Measurements from ENCODE around the gene TFDP1.

The TFDP1 gene

GRCh38 chr13:113555141-113555540, 29.4 kb upstream of the TFDP1 start:
- TF ChIP-seq CTCF (IDR thresholded peaks at IDR 0.05; ENCODE audit: control insufficient read depth, extremely low read depth, insufficient read depth), result no peak
- DNase-seq (ENCODE audit: low read depth), result no peak
- H3K4me3 ChIP-seq (ENCODE audit: low read depth, low read length), result no peak overlapping the region

GRCh38 chr13:113557013-113557412, 27.5 kb upstream of the TFDP1 start:
- no peak for TF ChIP-seq CTCF (IDR thresholded peaks at IDR 0.05; ENCODE audit: control insufficient read depth, extremely low read depth, insufficient read depth)
- DNase-seq (ENCODE audit: low read depth), result no peak
- no peak overlapping the region for H3K4me3 ChIP-seq (ENCODE audit: low read depth, low read length)

DNA sequence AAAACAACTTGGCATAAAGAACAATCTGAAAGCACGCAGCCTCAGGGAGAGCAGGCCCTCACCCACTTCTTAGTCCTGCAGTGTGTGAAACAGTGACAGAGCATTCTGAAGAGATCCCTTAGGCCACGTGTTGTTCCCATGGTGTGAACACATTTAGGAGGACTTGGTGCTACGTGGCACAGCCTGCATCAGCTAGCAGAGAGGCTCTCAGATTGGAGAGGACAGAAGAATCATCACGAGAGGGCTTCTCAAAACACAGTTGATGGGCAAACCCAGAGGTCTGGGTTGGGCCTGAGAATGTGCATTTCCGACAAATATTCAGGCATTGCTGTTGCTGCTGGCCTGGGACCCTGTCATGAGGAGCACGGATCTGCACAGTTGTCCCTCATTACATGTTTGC, 26.1 kb upstream of the TFDP1 start:
- TF ChIP-seq CTCF (IDR thresholded peaks at IDR 0.05; ENCODE audit: control insufficient read depth, extremely low read depth, insufficient read depth), result no peak
- H3K4me3 ChIP-seq (ENCODE audit: low read depth, low read length), result no peak overlapping the region
- no peak for DNase-seq (ENCODE audit: low read depth)

GRCh38 chr13:113559061-113559460, 25.5 kb upstream of the TFDP1 start:
- TF ChIP-seq CTCF (IDR thresholded peaks at IDR 0.05; ENCODE audit: control insufficient read depth, extremely low read depth, insufficient read depth), result no peak
- H3K4me3 ChIP-seq (ENCODE audit: low read depth, low read length), result no peak overlapping the region
- no peak for DNase-seq (ENCODE audit: low read depth)

DNA sequence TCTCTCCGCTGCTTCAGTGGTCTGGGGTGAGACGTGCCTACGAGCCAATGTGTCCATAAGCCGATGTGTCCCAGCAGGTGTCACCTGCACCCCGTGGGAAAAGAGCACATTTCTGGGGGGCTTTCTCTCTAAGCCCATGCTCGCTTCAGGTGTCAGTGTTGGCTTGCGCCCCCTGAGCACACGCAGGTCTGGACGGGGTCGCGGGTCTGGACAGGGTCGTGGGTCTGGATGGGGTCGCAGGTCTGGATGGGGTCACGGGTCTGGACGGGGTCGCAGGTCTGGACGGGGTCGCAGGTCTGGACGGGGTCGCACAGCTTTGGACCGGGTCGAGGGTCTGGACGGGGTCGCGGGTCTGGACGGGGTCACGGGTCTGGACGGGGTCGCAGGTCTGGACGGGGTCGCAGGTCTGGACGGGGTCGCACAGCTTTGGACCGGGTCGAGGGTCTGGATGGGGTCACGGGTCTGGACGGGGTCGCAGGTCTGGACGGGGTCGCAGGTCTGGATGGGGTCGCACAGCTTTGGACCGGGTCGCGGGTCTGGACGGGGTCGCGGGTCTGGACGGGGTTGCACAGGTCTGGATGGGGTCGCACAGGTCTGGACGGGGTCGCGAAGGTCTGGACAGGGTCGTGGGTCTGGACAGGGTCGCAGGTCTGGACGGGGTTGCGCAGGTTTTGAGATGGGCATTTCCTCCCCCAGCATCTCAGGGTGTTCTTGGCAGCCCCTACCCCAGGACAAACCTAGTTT, 24.5 kb upstream of the TFDP1 start:
- no peak overlapping the region for H3K4me3 ChIP-seq (ENCODE audit: low read depth, low read length)
- DNase-seq (ENCODE audit: low read depth), result no peak

DNA sequence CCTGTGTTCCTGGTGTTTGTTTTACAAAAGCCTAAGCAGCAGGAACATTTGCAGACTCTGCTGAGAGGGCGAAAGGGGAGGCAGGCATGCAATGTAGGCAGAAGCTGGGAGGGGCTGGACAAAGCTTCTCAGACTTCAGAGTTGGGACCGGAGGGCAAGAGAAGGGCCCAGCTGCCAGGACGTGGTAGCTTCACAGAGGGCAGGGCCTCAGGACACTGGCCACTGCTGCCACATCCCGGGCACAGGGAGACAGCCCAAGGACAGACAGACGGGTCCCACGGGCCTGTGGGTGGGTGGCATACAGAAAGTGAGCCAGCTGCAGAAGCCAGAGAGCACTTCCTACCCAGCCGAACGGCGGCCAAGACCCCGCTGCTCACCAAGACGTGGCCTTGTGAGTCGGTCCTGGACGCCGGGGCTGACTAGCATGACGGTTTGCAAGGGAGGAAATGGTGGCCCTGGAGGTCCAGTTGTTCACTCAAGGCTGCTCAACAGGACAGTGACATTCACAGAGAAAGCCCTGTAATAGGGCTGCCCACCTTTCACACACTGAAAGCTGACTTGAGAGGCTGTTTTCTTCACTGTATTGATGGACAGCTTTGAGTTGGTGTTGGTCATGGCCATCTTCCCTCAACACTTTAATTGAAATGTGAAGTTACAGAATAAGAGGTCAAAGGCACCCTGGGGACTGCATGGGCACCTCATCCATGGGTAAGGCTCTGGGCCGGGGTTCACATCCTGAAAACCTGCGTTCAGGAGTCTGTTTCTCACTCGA, 23.7 kb upstream of the TFDP1 start:
- TF ChIP-seq CTCF (IDR thresholded peaks at IDR 0.05; ENCODE audit: control insufficient read depth, extremely low read depth, insufficient read depth), result no peak
- no peak for DNase-seq (ENCODE audit: low read depth)
- no peak overlapping the region for H3K4me3 ChIP-seq (ENCODE audit: low read depth, low read length)

More for the DNA sequence above, 24.5 kb upstream of the TFDP1 start:
- TF ChIP-seq CTCF (IDR thresholded peaks at IDR 0.05; ENCODE audit: control insufficient read depth, extremely low read depth, insufficient read depth), result no peak

All from LNCaP clone FGC (cell line).